Fibroblast of the aortic adventitia (primary cell): ENCODE measurements around the gene IRX3. TPM values are rescaled to one million over a fixed set of nuclear protein-coding genes. Genes with fewer than 3 reads are reported as not detected.

Source experiments
- DNase-seq: peaks from one replicate; pipeline ENCODE4 v3.0.0-alpha.2; 2010; ENCODE audit warnings: low read depth
- H3K4me3 ChIP-seq: 2 replicates; pipeline ENCODE4 v1.5.1; 2011; ENCODE audit warnings: low read depth, mild to moderate bottlenecking, control low read depth, low read length, moderate library complexity
- total RNA-seq: library from RNA; depleted of rRNA; stranded (reverse); fragments of >200 nt; gene quantifications from 2 replicates; pipeline ENCODE4 v1.2.3, GENCODE V29; 2012; ENCODE audit warnings: low replicate concordance
- TF ChIP-seq, protein P1 (sequence below): IDR thresholded peaks from 2 replicates; pipeline ENCODE4 v1.5.1; 2011; ENCODE audit warnings: mild to moderate bottlenecking, low read length, control low read depth, inconsistent platforms; ENCODE audit not compliant: insufficient read depth

Gene IRX3
- total RNA-seq, 1 donor = 0.09 TPM

DNA sequence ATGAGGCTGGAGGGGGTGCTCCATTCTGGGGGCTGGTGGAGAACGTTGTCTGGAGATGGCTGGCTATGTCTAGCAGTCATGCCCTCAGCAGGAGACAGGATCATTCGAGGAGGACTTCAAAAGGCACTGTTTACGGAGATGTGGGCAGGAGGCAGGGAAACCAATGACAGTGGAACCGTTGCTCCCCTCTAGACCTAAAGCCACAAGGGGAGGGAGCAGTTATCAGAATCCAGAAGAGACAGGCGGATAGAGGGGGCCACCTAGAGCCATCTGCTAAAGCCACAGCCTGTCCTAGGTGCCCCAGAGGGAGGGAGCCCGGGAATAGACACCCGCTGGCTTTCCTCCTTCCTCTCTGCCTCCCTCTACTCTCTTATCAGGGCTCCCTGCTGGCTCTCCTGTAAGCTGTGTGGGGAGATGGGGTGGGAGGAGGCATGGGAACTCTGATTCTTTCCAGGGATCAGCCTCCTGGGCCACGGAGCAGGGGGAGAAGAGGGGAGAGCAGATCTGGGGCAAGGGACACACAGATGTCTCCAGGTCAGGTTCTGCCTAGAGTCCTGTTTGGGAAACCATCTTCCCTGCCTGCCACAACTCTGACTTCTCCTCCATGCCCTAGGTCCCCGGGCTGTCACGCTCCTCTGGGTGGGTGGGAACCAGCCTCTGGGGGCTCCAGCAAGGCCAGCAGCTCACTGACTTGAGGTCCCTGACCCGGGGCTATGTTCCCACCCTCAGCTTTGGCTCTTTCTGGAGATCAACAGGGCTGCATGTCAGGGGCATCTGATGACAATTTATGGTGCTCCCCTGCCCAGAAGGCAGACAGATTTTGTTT is 42.3 kb downstream of the IRX3 start:
- no peak for DNase-seq
- TF ChIP-seq, protein P1, sequence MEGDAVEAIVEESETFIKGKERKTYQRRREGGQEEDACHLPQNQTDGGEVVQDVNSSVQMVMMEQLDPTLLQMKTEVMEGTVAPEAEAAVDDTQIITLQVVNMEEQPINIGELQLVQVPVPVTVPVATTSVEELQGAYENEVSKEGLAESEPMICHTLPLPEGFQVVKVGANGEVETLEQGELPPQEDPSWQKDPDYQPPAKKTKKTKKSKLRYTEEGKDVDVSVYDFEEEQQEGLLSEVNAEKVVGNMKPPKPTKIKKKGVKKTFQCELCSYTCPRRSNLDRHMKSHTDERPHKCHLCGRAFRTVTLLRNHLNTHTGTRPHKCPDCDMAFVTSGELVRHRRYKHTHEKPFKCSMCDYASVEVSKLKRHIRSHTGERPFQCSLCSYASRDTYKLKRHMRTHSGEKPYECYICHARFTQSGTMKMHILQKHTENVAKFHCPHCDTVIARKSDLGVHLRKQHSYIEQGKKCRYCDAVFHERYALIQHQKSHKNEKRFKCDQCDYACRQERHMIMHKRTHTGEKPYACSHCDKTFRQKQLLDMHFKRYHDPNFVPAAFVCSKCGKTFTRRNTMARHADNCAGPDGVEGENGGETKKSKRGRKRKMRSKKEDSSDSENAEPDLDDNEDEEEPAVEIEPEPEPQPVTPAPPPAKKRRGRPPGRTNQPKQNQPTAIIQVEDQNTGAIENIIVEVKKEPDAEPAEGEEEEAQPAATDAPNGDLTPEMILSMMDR = no peak
- H3K4me3 ChIP-seq = no peak overlapping the region

DNA sequence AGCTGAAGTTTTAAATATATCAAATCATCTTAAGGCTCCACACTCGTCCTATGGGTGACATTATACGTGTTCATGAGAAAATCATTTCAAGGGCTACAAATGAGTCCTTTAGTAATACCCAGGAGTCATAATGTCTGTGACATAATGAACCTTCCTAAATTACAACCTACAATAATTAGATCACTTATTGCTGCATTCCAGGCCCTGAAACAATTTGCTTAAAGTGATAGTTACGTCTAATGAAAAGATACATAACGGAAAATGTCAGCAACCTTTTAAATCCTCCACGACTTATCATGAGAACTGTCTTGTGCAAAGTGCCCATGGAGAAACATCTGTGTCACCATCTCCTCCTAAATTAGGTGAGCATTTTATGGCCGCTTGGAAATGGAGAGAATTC is 43.4 kb downstream of the IRX3 start:
- DNase-seq = no peak
- TF ChIP-seq, protein P1 = no peak
- H3K4me3 ChIP-seq = no peak overlapping the region

DNA sequence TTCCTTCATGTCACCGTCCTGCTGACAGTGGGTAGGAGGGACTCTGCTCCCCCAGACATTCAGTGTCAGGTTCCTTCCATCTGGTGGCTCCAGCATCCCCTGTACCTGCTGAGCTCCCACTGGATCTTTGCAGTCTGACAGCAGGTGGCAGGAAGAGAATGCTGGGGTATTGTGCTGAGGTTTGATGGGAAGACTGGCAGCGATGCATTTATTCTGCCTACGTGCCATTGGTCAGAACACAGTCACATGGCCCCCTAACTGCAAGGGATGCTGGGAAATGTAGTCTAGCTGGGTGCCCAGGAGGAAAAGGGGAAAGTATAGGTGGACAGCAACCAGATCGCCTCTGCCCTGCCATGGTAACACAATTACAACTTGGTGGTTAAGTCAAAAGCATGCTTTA is 44.4 kb downstream of the IRX3 start:
- DNase-seq = no peak
- H3K4me3 ChIP-seq = no peak overlapping the region
- TF ChIP-seq, protein P1 = no peak

DNA sequence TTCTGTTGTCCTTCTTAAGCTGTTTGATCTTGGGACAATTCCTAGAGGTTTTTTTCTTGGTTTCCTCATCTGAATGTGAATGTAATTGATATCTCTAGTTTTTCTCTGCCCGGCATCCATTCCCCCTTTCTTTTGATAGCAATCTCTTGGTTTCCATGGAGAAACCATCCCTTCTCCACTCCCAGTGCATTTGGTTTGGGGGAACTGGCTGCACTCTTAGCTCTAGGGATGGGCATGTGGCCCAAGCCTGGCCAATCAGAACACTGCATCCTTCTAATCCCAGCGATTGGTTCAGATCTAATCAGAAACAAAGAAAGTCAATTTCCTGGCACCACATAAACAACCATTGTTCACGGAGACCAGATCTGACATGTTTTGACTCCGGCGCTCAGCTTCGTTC is 45.1 kb downstream of the IRX3 start:
- DNase-seq = no peak
- TF ChIP-seq, protein P1 = no peak
- no peak overlapping the region for H3K4me3 ChIP-seq

DNA sequence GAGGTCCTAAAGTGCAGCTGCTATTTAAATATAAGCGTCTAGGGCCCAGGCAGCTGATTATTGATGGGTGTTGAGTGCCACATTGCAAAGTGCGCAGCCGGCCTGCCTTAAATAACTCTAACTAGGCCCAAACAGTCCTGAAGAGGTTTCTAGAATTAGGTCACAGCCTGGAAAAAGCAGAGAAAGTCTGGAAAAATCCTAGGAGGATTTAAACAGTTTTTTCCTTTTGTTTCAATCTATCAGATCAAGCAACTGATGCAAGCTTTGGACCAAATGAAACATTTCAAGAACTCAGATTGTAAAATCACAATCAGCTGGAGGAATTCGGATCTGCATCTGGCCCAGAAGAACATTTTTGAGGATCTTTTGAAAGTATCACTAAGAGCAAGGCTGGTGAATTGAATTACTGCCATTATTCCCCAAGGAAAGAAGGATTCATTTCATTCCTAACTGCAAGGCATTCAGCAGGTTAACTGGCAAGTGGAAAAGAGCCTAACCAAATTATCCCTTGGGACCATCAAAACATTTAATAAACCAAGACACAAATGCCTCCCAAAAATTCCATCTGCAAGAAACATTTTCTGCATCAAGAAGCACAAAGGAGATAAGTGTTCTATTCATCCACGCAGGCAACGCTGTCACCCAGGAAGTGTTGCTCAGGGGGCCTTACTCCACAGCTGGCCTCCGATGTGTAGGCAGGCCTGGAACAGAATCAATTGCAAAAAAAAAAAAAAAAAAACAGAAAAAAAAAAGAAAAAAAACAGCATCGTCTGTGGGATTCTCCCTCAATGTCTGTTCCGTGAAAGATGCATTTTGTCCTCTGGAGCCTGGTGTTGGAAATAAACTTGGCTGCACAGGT is 46.1 kb downstream of the IRX3 start:
- H3K4me3 ChIP-seq = no peak overlapping the region
- DNase-seq = peak; percentile 83
- TF ChIP-seq, protein P1 = no peak

DNA sequence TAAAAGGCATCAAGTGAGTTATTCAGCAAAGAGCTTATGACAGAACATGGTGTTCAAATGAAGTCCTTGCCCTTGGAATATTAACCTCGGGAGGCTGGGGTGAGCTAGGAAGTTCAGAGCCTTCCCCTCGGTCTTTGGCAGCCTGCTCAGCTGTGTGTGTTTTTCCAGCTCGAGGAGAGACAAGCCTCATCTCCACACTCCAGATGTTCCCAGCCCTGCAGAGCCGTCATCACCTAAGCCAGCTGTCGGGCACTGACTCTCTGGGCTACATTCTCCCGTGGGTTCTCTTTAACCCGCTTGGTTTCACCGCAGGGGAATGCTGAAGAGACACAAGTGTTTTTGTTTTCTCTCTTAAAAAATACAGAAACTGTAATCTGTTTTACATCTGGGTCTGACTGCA is 47.1 kb downstream of the IRX3 start:
- TF ChIP-seq, protein P1 = no peak
- no peak overlapping the region for H3K4me3 ChIP-seq
- DNase-seq = no peak
